DND-41 (cell line): ENCODE results near the gene MCM9.

Experiments
- ATAC-seq: fragments of 200-7000 bp; cut with Tn5 transposase; 3 replicates; pipeline ENCODE4 v1.9.1; 2021; ENCODE audit warnings: low read depth; ENCODE audit not compliant: insufficient read depth
- DNase-seq: peaks from one replicate; pipeline ENCODE4 v3.0.0-alpha.2; 2020
- H2AFZ ChIP-seq: 2 replicates; pipeline ENCODE4 v1.6.0; 2012; ENCODE audit warnings: low read depth, low read length
- H3K27ac ChIP-seq: 2 replicates; pipeline ENCODE4 v1.5.1; 2012; ENCODE audit warnings: low read length, inconsistent platforms
- H3K27me3 ChIP-seq: fragments of 200-600 bp; sonication (generic); 2 replicates; pipeline ENCODE4 v1.6.0; 2012; ENCODE audit warnings: low read length, mild to moderate bottlenecking, inconsistent platforms; ENCODE audit not compliant: insufficient read depth, poor library complexity
- H3K36me3 ChIP-seq: 2 replicates; pipeline ENCODE4 v1.5.1; 2012; ENCODE audit warnings: low read length, inconsistent platforms; ENCODE audit not compliant: insufficient read depth
- H3K4me1 ChIP-seq: 2 replicates; pipeline ENCODE4 v1.5.1; 2012; ENCODE audit warnings: mild to moderate bottlenecking, low read length; ENCODE audit not compliant: insufficient read depth
- H3K4me2 ChIP-seq: 2 replicates; pipeline ENCODE4 v1.6.0; 2012; ENCODE audit warnings: mild to moderate bottlenecking, moderate library complexity, low read length, inconsistent platforms; ENCODE audit not compliant: insufficient read depth
- H3K4me3 ChIP-seq, 2 experiments: fragments of 200-600 bp in 1 of 2; shearing (Covaris generic) in 1 of 2; 2 replicates each; pipeline ENCODE4 v1.5.1; 2012 to 2016; ENCODE audit warnings: inconsistent platforms in 2 of 2, low read length in 2 of 2, mild to moderate bottlenecking in 2 of 2, low read depth in 1 of 2, moderate library complexity in 1 of 2
- H3K79me2 ChIP-seq: 2 replicates; pipeline ENCODE4 v1.6.0; 2012; ENCODE audit warnings: low read length, inconsistent platforms; ENCODE audit not compliant: insufficient read depth
- H3K9ac ChIP-seq: 2 replicates; pipeline ENCODE4 v1.6.0; 2012; ENCODE audit warnings: low read depth, mild to moderate bottlenecking, inconsistent platforms, low read length, moderate library complexity
- H3K9me3 ChIP-seq: 2 replicates; pipeline ENCODE4 v1.5.1; 2012; ENCODE audit warnings: low read length, moderate library complexity, mild to moderate bottlenecking, inconsistent platforms; ENCODE audit not compliant: insufficient read depth, severe bottlenecking
- H4K20me1 ChIP-seq: 2 replicates; pipeline ENCODE4 v1.6.0; 2012; ENCODE audit warnings: low read length; ENCODE audit not compliant: insufficient read depth
- EZH2 ChIP-seq: IDR thresholded peaks from 3 replicates; pipeline ENCODE4 v1.6.1; 2012; ENCODE audit warnings: borderline replicate concordance, low read depth, mild to moderate bottlenecking, moderate library complexity, low read length, inconsistent platforms; ENCODE audit not compliant: severe bottlenecking
- TF ChIP-seq, protein P1 (sequence below): IDR thresholded peaks from 2 replicates; pipeline ENCODE4 v1.5.1; 2012; ENCODE audit warnings: borderline replicate concordance, low read length, moderate library complexity, mild to moderate bottlenecking; ENCODE audit not compliant: poor library complexity, severe bottlenecking; ENCODE audit errors: extremely low read depth

The MCM9 gene

DNA sequence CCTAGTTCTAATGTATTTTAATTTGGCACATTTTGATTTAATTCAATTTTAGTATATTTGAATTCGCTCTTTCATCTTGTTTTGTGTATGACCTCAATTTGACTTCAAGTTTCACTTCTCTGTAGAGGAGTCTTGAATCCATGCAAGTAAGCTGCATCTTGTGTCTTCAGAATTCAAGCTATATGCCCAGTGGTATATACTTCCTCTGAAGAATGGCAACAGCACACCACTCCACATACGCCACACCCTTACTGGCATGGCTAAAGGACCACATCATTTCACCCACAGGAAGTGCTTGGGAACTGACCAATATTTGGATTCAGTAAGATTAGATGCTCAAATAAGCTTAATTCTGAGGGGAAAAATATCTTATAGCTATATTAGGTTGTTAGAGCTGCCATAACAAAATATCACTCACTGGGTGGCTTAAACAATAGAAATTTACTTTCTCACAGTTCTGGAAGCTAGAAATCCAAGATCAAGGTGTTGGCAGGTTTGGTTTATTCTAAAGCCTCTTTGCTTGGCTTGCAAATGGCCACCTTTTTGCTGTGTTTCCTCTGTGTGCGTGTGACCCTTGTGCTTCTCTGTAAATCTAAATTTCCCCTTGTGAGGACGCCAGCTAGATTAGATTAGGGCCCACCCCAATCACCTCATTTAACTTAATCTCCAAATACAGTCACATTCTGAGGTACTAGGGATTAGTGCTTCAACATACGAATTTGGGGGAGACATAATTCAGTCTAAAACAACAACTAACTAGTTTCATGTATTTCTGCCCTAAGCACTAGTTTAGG lies 43.8 kb downstream of the MCM9 start:
- no peaks in the 10 kb centered on the region for H3K27me3 ChIP-seq
- no peaks in the 10 kb centered on the region for H4K20me1 ChIP-seq
- peaks cover 52% of the 10 kb centered on the region for H3K79me2 ChIP-seq
- ATAC-seq (no peak), DNase-seq (no peak)
- no peak for TF ChIP-seq EZH2
- TF ChIP-seq, protein P1, sequence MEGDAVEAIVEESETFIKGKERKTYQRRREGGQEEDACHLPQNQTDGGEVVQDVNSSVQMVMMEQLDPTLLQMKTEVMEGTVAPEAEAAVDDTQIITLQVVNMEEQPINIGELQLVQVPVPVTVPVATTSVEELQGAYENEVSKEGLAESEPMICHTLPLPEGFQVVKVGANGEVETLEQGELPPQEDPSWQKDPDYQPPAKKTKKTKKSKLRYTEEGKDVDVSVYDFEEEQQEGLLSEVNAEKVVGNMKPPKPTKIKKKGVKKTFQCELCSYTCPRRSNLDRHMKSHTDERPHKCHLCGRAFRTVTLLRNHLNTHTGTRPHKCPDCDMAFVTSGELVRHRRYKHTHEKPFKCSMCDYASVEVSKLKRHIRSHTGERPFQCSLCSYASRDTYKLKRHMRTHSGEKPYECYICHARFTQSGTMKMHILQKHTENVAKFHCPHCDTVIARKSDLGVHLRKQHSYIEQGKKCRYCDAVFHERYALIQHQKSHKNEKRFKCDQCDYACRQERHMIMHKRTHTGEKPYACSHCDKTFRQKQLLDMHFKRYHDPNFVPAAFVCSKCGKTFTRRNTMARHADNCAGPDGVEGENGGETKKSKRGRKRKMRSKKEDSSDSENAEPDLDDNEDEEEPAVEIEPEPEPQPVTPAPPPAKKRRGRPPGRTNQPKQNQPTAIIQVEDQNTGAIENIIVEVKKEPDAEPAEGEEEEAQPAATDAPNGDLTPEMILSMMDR = no peak
- no peak overlapping the region for H3K9ac ChIP-seq
- 0 out of 2 replicates have a peak overlapping the region, but pooled peaks have one; percentile 72 for H3K4me2 ChIP-seq
- no peak overlapping the region for H3K4me3 ChIP-seq
- H3K4me1 ChIP-seq = peaks cover 36% of the 10 kb centered on the region
- H2AFZ ChIP-seq = no peak overlapping the region
- no peaks in the 10 kb centered on the region for H3K9me3 ChIP-seq
- peaks cover 4% of the 10 kb centered on the region; the same call in 1 of the 2 replicates for H3K36me3 ChIP-seq
- no peak overlapping the region for H3K27ac ChIP-seq

DNA sequence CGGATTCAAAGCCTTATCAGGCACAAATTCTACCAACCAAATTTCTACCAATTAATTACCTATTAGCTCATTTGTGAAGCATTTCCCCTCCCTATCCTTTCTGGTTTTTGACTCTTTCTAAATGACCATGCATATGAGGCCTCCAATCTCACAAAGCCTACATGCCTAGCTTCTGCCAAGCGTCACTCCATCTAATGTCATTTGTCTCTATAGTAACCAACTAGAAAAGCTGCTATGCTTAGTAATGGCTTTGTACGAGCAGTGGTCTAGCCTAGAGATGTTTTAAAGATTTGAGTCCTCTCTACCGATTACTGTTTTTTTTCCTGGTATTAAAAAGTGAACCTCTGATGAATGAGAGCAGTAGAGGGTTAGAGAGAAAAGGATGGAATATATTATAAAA lies 45.8 kb downstream of the MCM9 start:
- Histone ChIP-seq H3K27ac (no peak overlapping the region), H3K9ac (no peak overlapping the region), H3K4me3 (no peak overlapping the region), H3K36me3 (no peaks in the 10 kb centered on the region; the same call in 1 of the 2 replicates), H3K4me2 (no peak overlapping the region), H4K20me1 (no peaks in the 10 kb centered on the region), H3K9me3 (no peaks in the 10 kb centered on the region), H2AFZ (no peak overlapping the region), H3K4me1 (peaks cover 32% of the 10 kb centered on the region), H3K79me2 (peaks cover 32% of the 10 kb centered on the region), H3K27me3 (no peaks in the 10 kb centered on the region)
- DNase-seq (no peak), ATAC-seq (no peak)
- TF ChIP-seq EZH2 = no peak
- TF ChIP-seq, protein P1 = no peak

DNA sequence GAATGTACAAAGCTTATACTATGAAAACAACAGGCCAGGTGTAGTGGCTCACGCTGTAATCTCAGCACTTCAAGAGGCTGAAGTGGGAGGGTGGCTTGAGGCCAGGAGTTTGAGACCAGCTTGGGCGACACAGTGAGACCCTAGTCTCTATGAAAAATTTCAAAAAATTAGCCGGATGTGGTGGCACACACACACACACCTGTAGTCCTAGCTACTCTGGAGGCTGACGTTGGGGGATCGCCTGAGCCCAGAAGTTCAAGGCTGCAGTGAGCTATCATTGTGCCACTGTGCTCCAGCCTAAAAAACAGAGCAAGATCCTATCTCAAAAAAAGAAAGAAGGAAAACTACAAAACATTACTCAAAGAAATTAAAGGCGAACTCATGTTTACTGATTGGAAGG lies 48.3 kb downstream of the MCM9 start:
- TF ChIP-seq, protein P1 = no peak
- no peak for TF ChIP-seq EZH2
- Histone ChIP-seq H3K4me1 (peaks cover 14% of the 10 kb centered on the region), H3K79me2 (peaks cover 10% of the 10 kb centered on the region), H4K20me1 (no peaks in the 10 kb centered on the region), H3K27me3 (no peaks in the 10 kb centered on the region), H2AFZ (no peak overlapping the region), H3K36me3 (no peaks in the 10 kb centered on the region), H3K4me3 (no peak overlapping the region), H3K9ac (no peak overlapping the region), H3K9me3 (no peaks in the 10 kb centered on the region), H3K27ac (no peak overlapping the region), H3K4me2 (no peak overlapping the region)
- DNase-seq (peak; percentile 39), ATAC-seq (peak; percentile 88)
